A549 (cell line): ENCODE results near the gene FBXW12. TPM values are rescaled to one million over a fixed set of nuclear protein-coding genes. Genes with fewer than 3 reads are reported as not detected.

Experiments used
- ATAC-seq, 2 experiments: fragments of 200-7000 bp in 1 of 2; fragments of >200 bp in 1 of 2; cut with Nextera tagmentation in 1 of 2; cut with Tn5 transposase in 1 of 2; 3 replicates each; pipeline versions ENCODE4 v1.8.0 to v1.9.1; 2018 to 2020; ENCODE audit warnings: mild to moderate bottlenecking in 1 of 2, moderate library complexity in 1 of 2
- CTCF ChIA-PET: fragments of 300-600 bp; sonication (Branson Sonifier 250); formaldehyde crosslinking; extraction: SDS; loops from one replicate; lab custom pipeline; 2021; ENCODE audit warnings: antibody characterized with exemption, inconsistent platforms; lab: Yijun Ruan, JAX
- POLR2A ChIA-PET: fragments of 350-600 bp; formaldehyde crosslinking; extraction: SDS; loops from one replicate; lab custom pipeline; 2021; ENCODE audit warnings: antibody characterized with exemption, inconsistent platforms; lab: Yijun Ruan, JAX
- DNase-seq, 2 experiments: peaks; one replicate each; pipeline versions ENCODE4 v3.0.0 to v3.0.0-alpha.2; 2011 to 2016; ENCODE audit warnings: low read depth in 1 of 2, low spot score in 1 of 2
- FAIRE-seq: peaks from 2 replicates; lab custom pipeline; 2011; peaks lifted over from hg19 to GRCh38; lab: Jason Lieb, UNC
- H3K27ac ChIP-seq, 2 experiments: fragments of >200 bp; sonication (Bioruptor Twin); formaldehyde crosslinking; 3 replicates each; pipeline ENCODE4 v1.5.1; 2016 to 2017
- H3K4me1 ChIP-seq: fragments of >200 bp; sonication (Bioruptor Twin); formaldehyde crosslinking; 3 replicates; pipeline ENCODE4 v1.6.1; 2016
- H3K4me2 ChIP-seq: fragments of >200 bp; sonication (Bioruptor Twin); formaldehyde crosslinking; 3 replicates; pipeline ENCODE4 v1.6.1; 2016
- H3K4me3 ChIP-seq: fragments of >200 bp; sonication (Bioruptor Twin); formaldehyde crosslinking; 3 replicates; pipeline ENCODE4 v1.5.1; 2016
- H3K9me3 ChIP-seq: fragments of >200 bp; sonication (Bioruptor Twin); formaldehyde crosslinking; 3 replicates; pipeline ENCODE4 v1.6.1; 2016
- CBX2 ChIP-seq: fragments of 200-600 bp; sonication (generic); IDR thresholded peaks from 2 replicates; pipeline ENCODE4 v1.6.1; 2016; ENCODE audit warnings: low read depth, mild to moderate bottlenecking, borderline replicate concordance
- E2F6 ChIP-seq: IDR thresholded peaks from 2 replicates; pipeline ENCODE4 v1.6.1; 2012; ENCODE audit warnings: low read depth, borderline replicate concordance
- EHF ChIP-seq: fragments of 250-450 bp; sonication (Bioruptor Pico); IDR thresholded peaks from 2 replicates; pipeline ENCODE4 v1.5.0; 2020; ENCODE audit warnings: mild to moderate bottlenecking
- ELK1 ChIP-seq: fragments of 150-350 bp; IDR thresholded peaks from 2 replicates; pipeline ENCODE4 v1.6.1; 2014; ENCODE audit warnings: low read depth, mild to moderate bottlenecking, low read length
- EP300 ChIP-seq, 2 experiments: fragments of >200 bp; sonication (Bioruptor Twin); formaldehyde crosslinking; IDR thresholded peaks; 2 replicates in 1 of 2; 3 replicates in 1 of 2; pipeline ENCODE4 v1.6.1; 2016 to 2017
- FOSL2 ChIP-seq, 2 experiments: fragments of 450-650 bp in 1 of 2; fragments of >200 bp in 1 of 2; sonication (Bioruptor Twin) in 1 of 2; formaldehyde crosslinking; IDR thresholded peaks; 2 replicates each; pipeline versions ENCODE4 v1.5.0 to v1.6.1; 2016 to 2020; ENCODE audit warnings: mild to moderate bottlenecking in 1 of 2, moderate library complexity in 1 of 2
- FOXS1 ChIP-seq: fragments of 250-450 bp; sonication (Bioruptor Pico); IDR thresholded peaks from 2 replicates; pipeline ENCODE4 v1.5.0; 2020; ENCODE audit warnings: mild to moderate bottlenecking, moderate library complexity
- GATA3 ChIP-seq: IDR thresholded peaks from 2 replicates; pipeline ENCODE4 v1.6.1; 2012; ENCODE audit warnings: borderline replicate concordance
- HEYL ChIP-seq: fragments of 250-450 bp; sonication (Bioruptor Pico); IDR thresholded peaks from 2 replicates; pipeline ENCODE4 v1.8.0; 2021; ENCODE audit warnings: mild to moderate bottlenecking, moderate library complexity
- HMGXB4 ChIP-seq: fragments of 250-450 bp; sonication (Bioruptor Pico); IDR thresholded peaks from 2 replicates; pipeline ENCODE4 v1.5.0; 2021; ENCODE audit warnings: mild to moderate bottlenecking, moderate library complexity, borderline replicate concordance
- HOXB5 ChIP-seq: fragments of 250-450 bp; sonication (Bioruptor Pico); IDR thresholded peaks from 2 replicates; pipeline ENCODE4 v1.5.0; 2020; ENCODE audit warnings: mild to moderate bottlenecking, moderate library complexity
- KDM1A ChIP-seq: fragments of 200-600 bp; sonication (generic); IDR thresholded peaks from 2 replicates; pipeline ENCODE4 v1.6.1; 2016; ENCODE audit warnings: low read depth, mild to moderate bottlenecking
- KDM5A ChIP-seq: fragments of 200-600 bp; sonication (generic); IDR thresholded peaks from 2 replicates; pipeline ENCODE4 v1.6.1; 2016; ENCODE audit warnings: antibody characterized with exemption, mild to moderate bottlenecking
- MAFK ChIP-seq: fragments of 450-650 bp; IDR thresholded peaks from 2 replicates; pipeline ENCODE4 v1.6.1; 2014; ENCODE audit not compliant: partially characterized antibody
- MYC ChIP-seq: IDR thresholded peaks from 2 replicates; pipeline ENCODE4 v1.6.1; 2012; ENCODE audit warnings: mild to moderate bottlenecking, inconsistent platforms, low read length, improper control_type of control experiment, borderline replicate concordance
- NPAS2 ChIP-seq: fragments of 250-450 bp; sonication (Bioruptor Pico); IDR thresholded peaks from 2 replicates; pipeline ENCODE4 v1.8.0; 2022; ENCODE audit warnings: mild to moderate bottlenecking, moderate library complexity, borderline replicate concordance
- PHF8 ChIP-seq: fragments of 200-600 bp; sonication (generic); IDR thresholded peaks from 2 replicates; pipeline ENCODE4 v1.6.1; 2016; ENCODE audit warnings: low read depth, mild to moderate bottlenecking, antibody characterized with exemption, moderate library complexity, borderline replicate concordance
- POLR2AphosphoS2 ChIP-seq: conservative IDR thresholded peaks from 2 replicates; pipeline ENCODE4 v1.6.1; 2012; ENCODE audit warnings: low read length, improper control_type of control experiment, inconsistent platforms
- RAD21 ChIP-seq, 2 experiments: fragments of >200 bp in 1 of 2; sonication (Bioruptor Twin) in 1 of 2; formaldehyde crosslinking in 1 of 2; IDR thresholded peaks in 1 of 2; conservative IDR thresholded peaks in 1 of 2; 2 replicates in 1 of 2; 3 replicates in 1 of 2; pipeline ENCODE4 v1.6.1; 2012 to 2018; ENCODE audit warnings: inconsistent platforms in 1 of 2
- RARB ChIP-seq: fragments of 250-450 bp; sonication (Bioruptor Pico); IDR thresholded peaks from 2 replicates; pipeline ENCODE4 v1.8.0; 2021; ENCODE audit warnings: mild to moderate bottlenecking, moderate library complexity
- RFX5 ChIP-seq: fragments of 450-650 bp; IDR thresholded peaks from 2 replicates; pipeline ENCODE4 v1.7.1; 2014; ENCODE audit warnings: antibody characterized with exemption, mild to moderate bottlenecking, moderate library complexity
- RNF2 ChIP-seq: fragments of 200-600 bp; sonication (generic); IDR thresholded peaks from 2 replicates; pipeline ENCODE4 v1.6.1; 2016; ENCODE audit warnings: low read depth, mild to moderate bottlenecking, antibody characterized with exemption, moderate library complexity, borderline replicate concordance
- ZC3H11A ChIP-seq: fragments of 450-650 bp; IDR thresholded peaks from 2 replicates; pipeline ENCODE4 v1.6.1; 2014; ENCODE audit warnings: antibody characterized with exemption, mild to moderate bottlenecking
- ZFP36 ChIP-seq: fragments of 450-650 bp; IDR thresholded peaks from 2 replicates; pipeline ENCODE4 v1.6.1; 2014; ENCODE audit warnings: borderline replicate concordance; ENCODE audit not compliant: partially characterized antibody
- WGBS: methylation state at CpG from one replicate; pipeline ENCODE4 v1.1.6; 2017; ENCODE audit errors: missing lambda C conversion rate; 5-methylcytosine and 5-hydroxymethylcytosine counted together
- polyA plus RNA-seq, 4 experiments: library from polyadenylated mRNA; depleted of rRNA in 3 of 4; stranded (reverse); fragments of >200 nt; fragmentation: RNase III in 1 of 4; extraction: RNeasy Plus Mini Kit Qiagen cat#74134 plus additional on column Dnase treatment in 1 of 4; gene quantifications; 2 replicates in 3 of 4; 3 replicates in 1 of 4; pipeline ENCODE4 v1.2.3, GENCODE V29; 2011 to 2017
- TF ChIP-seq, protein P1 (sequence below): IDR thresholded peaks from 2 replicates; pipeline ENCODE4 v1.6.1; 2012
- TF ChIP-seq, protein P2 (sequence below): fragments of >200 bp; sonication (Bioruptor Twin); formaldehyde crosslinking; IDR thresholded peaks from 3 replicates; pipeline ENCODE4 v1.6.1; 2016

Gene FBXW12
- polyA plus RNA-seq, 2 of the 4 experiments (the other 2 are of a cell fraction), result not detected

DNA sequence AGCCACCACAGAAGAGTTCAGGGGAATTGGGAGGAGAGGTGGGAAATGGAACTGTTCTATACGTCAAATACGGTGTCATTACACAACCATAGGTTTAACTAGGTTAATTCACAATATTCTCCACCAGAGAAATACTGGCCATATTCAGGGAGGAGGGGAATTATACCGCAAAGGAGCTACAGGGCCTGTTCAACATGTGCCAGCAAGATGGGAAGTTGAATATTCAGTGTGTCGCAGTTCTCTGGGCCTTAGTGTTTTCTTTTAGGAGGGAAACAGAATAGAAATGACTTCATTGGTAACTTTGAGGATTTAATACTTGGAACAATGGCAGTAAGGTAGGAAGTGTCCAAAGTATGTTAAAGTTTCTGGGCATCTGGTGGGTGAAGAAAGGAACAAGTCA, 18.0 kb upstream of the FBXW12 start:
- POLR2A ChIA-PET, result no interaction called here
- no peak overlapping the region for H3K27ac ChIP-seq
- ATAC-seq, result no peak
- no peak for DNase-seq
- no peak overlapping the region for H3K4me3 ChIP-seq
- H3K4me2 ChIP-seq, result no peak overlapping the region
- whole genome bisulfite sequencing, result 72% methylated on average over 4 of the region's 4 CpGs
- FAIRE-seq, result no peak
- H3K9me3 ChIP-seq, result no peaks in the 10 kb centered on the region
- TF ChIP-seq CBX2, result no peak
- TF ChIP-seq ZC3H11A, result no peak
- no peak for TF ChIP-seq KDM1A
- no peak for TF ChIP-seq RAD21 (conservative IDR thresholded peaks at IDR 0.05 in 1 of 2, IDR thresholded peaks at IDR 0.05 in 1 of 2)
- TF ChIP-seq, protein P1, sequence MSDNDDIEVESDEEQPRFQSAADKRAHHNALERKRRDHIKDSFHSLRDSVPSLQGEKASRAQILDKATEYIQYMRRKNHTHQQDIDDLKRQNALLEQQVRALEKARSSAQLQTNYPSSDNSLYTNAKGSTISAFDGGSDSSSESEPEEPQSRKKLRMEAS, result no peak
- no peak for TF ChIP-seq HOXB5
- TF ChIP-seq EP300 (IDR thresholded peaks at IDR 0.05), result no peak
- no peak for TF ChIP-seq FOSL2 (IDR thresholded peaks at IDR 0.05)
- TF ChIP-seq FOSL2 (CRISPR knock-in tag; IDR thresholded peaks at IDR 0.05), result no peak
- TF ChIP-seq ZFP36, result no peak
- TF ChIP-seq GATA3, result no peak
- no peak for TF ChIP-seq NPAS2 (CRISPR knock-in tag)
- no peak for TF ChIP-seq RARB (CRISPR knock-in tag)
- TF ChIP-seq, all 56 proteins: peak for 0
- CTCF ChIA-PET, result no interaction called here
- H3K4me1 ChIP-seq, result no peaks in the 10 kb centered on the region

GRCh38 chr3:48356419-48356818, 15.6 kb upstream of the FBXW12 start:
- ATAC-seq (no peak), DNase-seq (no peak), FAIRE-seq (no peak)
- ChIA-PET CTCF (interaction anchor here (1.6 kb wide), 1 partner anchor 79 kb away, joined by 7 read pairs; no protein-coding TSS in a partner anchor), POLR2A (no interaction called here)
- TF ChIP-seq RFX5, result no peak
- no peak for TF ChIP-seq KDM5A
- no peak for TF ChIP-seq FOXS1 (CRISPR knock-in tag)
- no peak for TF ChIP-seq MYC
- no peak for TF ChIP-seq EHF (CRISPR knock-in tag)
- TF ChIP-seq HEYL (CRISPR knock-in tag), result no peak
- TF ChIP-seq, protein P2, sequence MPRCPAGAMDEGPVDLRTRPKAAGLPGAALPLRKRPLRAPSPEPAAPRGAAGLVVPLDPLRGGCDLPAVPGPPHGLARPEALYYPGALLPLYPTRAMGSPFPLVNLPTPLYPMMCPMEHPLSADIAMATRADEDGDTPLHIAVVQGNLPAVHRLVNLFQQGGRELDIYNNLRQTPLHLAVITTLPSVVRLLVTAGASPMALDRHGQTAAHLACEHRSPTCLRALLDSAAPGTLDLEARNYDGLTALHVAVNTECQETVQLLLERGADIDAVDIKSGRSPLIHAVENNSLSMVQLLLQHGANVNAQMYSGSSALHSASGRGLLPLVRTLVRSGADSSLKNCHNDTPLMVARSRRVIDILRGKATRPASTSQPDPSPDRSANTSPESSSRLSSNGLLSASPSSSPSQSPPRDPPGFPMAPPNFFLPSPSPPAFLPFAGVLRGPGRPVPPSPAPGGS, result no peak
- TF ChIP-seq E2F6, result no peak
- TF ChIP-seq MAFK, result no peak
- TF ChIP-seq POLR2AphosphoS2, result no peak
- no peak for TF ChIP-seq ZC3H11A
- TF ChIP-seq ELK1, result no peak
- no peak for TF ChIP-seq PHF8
- no peak for TF ChIP-seq HMGXB4 (CRISPR knock-in tag)
- no peak for TF ChIP-seq KDM1A
- TF ChIP-seq RNF2, result no peak
- Histone ChIP-seq H3K4me2 (no peak overlapping the region), H3K9me3 (no peaks in the 10 kb centered on the region; the same call in 2 of the 3 replicates), H3K4me1 (no peaks in the 10 kb centered on the region), H3K4me3 (no peak overlapping the region), H3K27ac (no peak overlapping the region)
- WGBS, result 0% methylated on average over 1 of the region's 1 CpG
